HepG2 (cell line): ENCODE measurements around the gene DDX17. TPM values are rescaled to one million over a fixed set of nuclear protein-coding genes. Genes with fewer than 3 reads are reported as not detected.

ENCODE experiments used
- GABPB1 ChIP-seq: IDR thresholded peaks from 2 replicates; pipeline ENCODE4 v1.6.1; 2016; ENCODE audit warnings: mild to moderate bottlenecking, missing genetic modification reagents, moderate library complexity, missing compliant biosample characterization
- KLF6 ChIP-seq: IDR thresholded peaks from 2 replicates; pipeline ENCODE4 v1.8.0; 2016; ENCODE audit warnings: missing biosample characterization, missing genetic modification reagents
- MBNL3 ChIP-seq: fragments of 250-450 bp; sonication (Bioruptor Pico); conservative IDR thresholded peaks from 2 replicates; pipeline ENCODE4 v1.8.0; 2022; ENCODE audit warnings: mild to moderate bottlenecking, inconsistent platforms
- SALL2 ChIP-seq: sonication (generic); formaldehyde crosslinking; IDR thresholded peaks from 2 replicates; pipeline ENCODE4 v1.8.1; 2023; ENCODE audit warnings: mild to moderate bottlenecking, missing genetic modification reagents, inconsistent platforms
- TBX2 ChIP-seq: sonication (generic); formaldehyde crosslinking; IDR thresholded peaks from 2 replicates; pipeline ENCODE4 v1.5.0; 2020; ENCODE audit warnings: missing genetic modification reagents, mild to moderate bottlenecking, borderline replicate concordance
- ZKSCAN8 ChIP-seq: IDR thresholded peaks from 2 replicates; pipeline ENCODE4 v1.6.1; 2016; ENCODE audit warnings: borderline replicate concordance, missing genetic modification reagents, missing compliant biosample characterization
- ZNF124 ChIP-seq: sonication (generic); formaldehyde crosslinking; IDR thresholded peaks from 2 replicates; pipeline ENCODE4 v1.4.0; 2020; ENCODE audit warnings: missing genetic modification reagents
- ZNF775 ChIP-seq: sonication (generic); formaldehyde crosslinking; IDR thresholded peaks from 2 replicates; pipeline ENCODE4 v1.4.0; 2020; ENCODE audit warnings: missing genetic modification reagents, mild to moderate bottlenecking, moderate library complexity, borderline replicate concordance
- ZNF782 ChIP-seq: sonication (generic); formaldehyde crosslinking; IDR thresholded peaks from 2 replicates; pipeline ENCODE4 v1.4.0; 2020; ENCODE audit warnings: missing genetic modification reagents, mild to moderate bottlenecking, borderline replicate concordance
- polyA plus RNA-seq, 8 experiments: library from polyadenylated mRNA; depleted of rRNA in 3 of 8; stranded (reverse) in 7 of 8; unstranded in 1 of 8; fragments of >200 nt; fragmentation: Illumina TruSeq in 4 of 8; extraction: Trizol in 4 of 8; gene quantifications; 2 replicates each; pipeline versions ENCODE4 v1.2.1 to v1.2.3, GENCODE V29; 2011 to 2016; ENCODE audit warnings: low read depth in 4 of 8, missing spikeins in 1 of 8, mixed read lengths in 1 of 8; ENCODE audit not compliant: insufficient read depth in 1 of 8
- total RNA-seq, 5 experiments: library from RNA; depleted of rRNA; stranded (reverse); fragments of >200 nt; fragmentation: Illumina TruSeq; extraction: Trizol; gene quantifications; 2 replicates each; pipeline ENCODE4 v1.2.3, GENCODE V29; 2016; ENCODE audit warnings: low read depth in 1 of 5
- TF ChIP-seq, protein P1 (sequence below): sonication (generic); formaldehyde crosslinking; IDR thresholded peaks from 2 replicates; pipeline ENCODE4 v1.5.0; 2020; ENCODE audit warnings: mild to moderate bottlenecking, missing genetic modification reagents, borderline replicate concordance
- TF ChIP-seq, protein P2 (sequence below): sonication (generic); formaldehyde crosslinking; IDR thresholded peaks from 2 replicates; pipeline ENCODE4 v1.5.1; 2020; ENCODE audit warnings: mild to moderate bottlenecking, missing genetic modification reagents, moderate library complexity
- TF ChIP-seq, protein P3 (sequence below): sonication (generic); formaldehyde crosslinking; IDR thresholded peaks from 2 replicates; pipeline ENCODE4 v1.4.0; 2020; ENCODE audit warnings: mild to moderate bottlenecking, missing genetic modification reagents

The DDX17 gene
- total and polyA plus RNA-seq, 2 of the 13 experiments (the other 11 are each of a cell fraction or from before 2014, with no cell fraction given): 238 to 344 TPM

DNA sequence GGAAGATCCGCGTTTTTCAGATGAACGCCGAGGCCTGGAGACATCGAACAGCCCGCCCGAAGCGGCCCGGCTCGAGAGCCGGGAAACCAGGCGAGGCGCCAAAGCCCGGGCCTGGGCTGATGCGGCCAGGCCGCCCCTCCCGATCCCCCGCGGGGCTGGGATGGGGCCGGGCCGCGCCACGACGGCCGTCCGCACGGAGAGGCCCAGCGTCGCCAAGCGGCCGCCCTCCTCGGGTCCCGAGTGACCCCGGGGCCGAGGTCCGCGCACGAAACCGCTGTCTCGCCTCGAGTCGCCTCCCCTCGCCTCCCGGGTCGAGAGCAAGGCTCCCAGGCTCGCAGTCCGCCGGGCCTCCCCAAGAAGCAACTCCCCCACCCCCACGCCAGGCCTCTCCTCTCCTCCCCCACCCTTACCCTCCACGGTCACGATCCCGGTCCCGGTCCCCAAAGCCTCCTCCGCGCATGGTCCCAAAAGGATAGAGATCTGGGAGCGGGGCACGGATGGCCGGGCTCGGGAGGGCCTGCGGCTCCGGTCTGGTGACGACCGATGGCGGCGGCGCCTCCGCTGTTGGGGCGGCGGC lies 482 bp downstream of the DDX17 start (continued):
- TF ChIP-seq, protein P1, sequence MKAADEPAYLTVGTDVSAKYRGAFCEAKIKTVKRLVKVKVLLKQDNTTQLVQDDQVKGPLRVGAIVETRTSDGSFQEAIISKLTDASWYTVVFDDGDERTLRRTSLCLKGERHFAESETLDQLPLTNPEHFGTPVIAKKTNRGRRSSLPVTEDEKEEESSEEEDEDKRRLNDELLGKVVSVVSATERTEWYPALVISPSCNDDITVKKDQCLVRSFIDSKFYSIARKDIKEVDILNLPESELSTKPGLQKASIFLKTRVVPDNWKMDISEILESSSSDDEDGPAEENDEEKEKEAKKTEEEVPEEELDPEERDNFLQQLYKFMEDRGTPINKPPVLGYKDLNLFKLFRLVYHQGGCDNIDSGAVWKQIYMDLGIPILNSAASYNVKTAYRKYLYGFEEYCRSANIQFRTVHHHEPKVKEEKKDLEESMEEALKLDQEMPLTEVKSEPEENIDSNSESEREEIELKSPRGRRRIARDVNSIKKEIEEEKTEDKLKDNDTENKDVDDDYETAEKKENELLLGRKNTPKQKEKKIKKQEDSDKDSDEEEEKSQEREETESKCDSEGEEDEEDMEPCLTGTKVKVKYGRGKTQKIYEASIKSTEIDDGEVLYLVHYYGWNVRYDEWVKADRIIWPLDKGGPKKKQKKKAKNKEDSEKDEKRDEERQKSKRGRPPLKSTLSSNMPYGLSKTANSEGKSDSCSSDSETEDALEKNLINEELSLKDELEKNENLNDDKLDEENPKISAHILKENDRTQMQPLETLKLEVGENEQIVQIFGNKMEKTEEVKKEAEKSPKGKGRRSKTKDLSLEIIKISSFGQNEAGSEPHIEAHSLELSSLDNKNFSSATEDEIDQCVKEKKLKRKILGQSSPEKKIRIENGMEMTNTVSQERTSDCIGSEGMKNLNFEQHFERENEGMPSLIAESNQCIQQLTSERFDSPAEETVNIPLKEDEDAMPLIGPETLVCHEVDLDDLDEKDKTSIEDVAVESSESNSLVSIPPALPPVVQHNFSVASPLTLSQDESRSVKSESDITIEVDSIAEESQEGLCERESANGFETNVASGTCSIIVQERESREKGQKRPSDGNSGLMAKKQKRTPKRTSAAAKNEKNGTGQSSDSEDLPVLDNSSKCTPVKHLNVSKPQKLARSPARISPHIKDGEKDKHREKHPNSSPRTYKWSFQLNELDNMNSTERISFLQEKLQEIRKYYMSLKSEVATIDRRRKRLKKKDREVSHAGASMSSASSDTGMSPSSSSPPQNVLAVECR: 0 out of 2 replicates have a peak, but pooled peaks have one; percentile 1
- TF ChIP-seq, protein P2, sequence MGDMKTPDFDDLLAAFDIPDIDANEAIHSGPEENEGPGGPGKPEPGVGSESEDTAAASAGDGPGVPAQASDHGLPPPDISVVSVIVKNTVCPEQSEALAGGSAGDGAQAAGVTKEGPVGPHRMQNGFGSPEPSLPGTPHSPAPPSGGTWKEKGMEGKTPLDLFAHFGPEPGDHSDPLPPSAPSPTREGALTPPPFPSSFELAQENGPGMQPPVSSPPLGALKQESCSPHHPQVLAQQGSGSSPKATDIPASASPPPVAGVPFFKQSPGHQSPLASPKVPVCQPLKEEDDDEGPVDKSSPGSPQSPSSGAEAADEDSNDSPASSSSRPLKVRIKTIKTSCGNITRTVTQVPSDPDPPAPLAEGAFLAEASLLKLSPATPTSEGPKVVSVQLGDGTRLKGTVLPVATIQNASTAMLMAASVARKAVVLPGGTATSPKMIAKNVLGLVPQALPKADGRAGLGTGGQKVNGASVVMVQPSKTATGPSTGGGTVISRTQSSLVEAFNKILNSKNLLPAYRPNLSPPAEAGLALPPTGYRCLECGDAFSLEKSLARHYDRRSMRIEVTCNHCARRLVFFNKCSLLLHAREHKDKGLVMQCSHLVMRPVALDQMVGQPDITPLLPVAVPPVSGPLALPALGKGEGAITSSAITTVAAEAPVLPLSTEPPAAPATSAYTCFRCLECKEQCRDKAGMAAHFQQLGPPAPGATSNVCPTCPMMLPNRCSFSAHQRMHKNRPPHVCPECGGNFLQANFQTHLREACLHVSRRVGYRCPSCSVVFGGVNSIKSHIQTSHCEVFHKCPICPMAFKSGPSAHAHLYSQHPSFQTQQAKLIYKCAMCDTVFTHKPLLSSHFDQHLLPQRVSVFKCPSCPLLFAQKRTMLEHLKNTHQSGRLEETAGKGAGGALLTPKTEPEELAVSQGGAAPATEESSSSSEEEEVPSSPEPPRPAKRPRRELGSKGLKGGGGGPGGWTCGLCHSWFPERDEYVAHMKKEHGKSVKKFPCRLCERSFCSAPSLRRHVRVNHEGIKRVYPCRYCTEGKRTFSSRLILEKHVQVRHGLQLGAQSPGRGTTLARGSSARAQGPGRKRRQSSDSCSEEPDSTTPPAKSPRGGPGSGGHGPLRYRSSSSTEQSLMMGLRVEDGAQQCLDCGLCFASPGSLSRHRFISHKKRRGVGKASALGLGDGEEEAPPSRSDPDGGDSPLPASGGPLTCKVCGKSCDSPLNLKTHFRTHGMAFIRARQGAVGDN: peak; percentile 0
- TF ChIP-seq MBNL3 (CRISPR knock-in tag) (no peak), GABPB1 (CRISPR knock-in tag) (peak; percentile 61; the same call in 1 of the 2 replicates), TBX2 (CRISPR knock-in tag) (peak; percentile 19), ZNF782 (no peak; the same call in 1 of the 2 replicates), SALL2 (CRISPR knock-in tag) (0 out of 2 replicates have a peak, but pooled peaks have one; percentile 12), KLF6 (CRISPR knock-in tag) (peak; percentile 20; the same call in 1 of the 2 replicates), ZNF775 (CRISPR knock-in tag) (no peak), ZNF124 (no peak), ZKSCAN8 (CRISPR knock-in tag) (no peak)
- TF ChIP-seq, protein P3, sequence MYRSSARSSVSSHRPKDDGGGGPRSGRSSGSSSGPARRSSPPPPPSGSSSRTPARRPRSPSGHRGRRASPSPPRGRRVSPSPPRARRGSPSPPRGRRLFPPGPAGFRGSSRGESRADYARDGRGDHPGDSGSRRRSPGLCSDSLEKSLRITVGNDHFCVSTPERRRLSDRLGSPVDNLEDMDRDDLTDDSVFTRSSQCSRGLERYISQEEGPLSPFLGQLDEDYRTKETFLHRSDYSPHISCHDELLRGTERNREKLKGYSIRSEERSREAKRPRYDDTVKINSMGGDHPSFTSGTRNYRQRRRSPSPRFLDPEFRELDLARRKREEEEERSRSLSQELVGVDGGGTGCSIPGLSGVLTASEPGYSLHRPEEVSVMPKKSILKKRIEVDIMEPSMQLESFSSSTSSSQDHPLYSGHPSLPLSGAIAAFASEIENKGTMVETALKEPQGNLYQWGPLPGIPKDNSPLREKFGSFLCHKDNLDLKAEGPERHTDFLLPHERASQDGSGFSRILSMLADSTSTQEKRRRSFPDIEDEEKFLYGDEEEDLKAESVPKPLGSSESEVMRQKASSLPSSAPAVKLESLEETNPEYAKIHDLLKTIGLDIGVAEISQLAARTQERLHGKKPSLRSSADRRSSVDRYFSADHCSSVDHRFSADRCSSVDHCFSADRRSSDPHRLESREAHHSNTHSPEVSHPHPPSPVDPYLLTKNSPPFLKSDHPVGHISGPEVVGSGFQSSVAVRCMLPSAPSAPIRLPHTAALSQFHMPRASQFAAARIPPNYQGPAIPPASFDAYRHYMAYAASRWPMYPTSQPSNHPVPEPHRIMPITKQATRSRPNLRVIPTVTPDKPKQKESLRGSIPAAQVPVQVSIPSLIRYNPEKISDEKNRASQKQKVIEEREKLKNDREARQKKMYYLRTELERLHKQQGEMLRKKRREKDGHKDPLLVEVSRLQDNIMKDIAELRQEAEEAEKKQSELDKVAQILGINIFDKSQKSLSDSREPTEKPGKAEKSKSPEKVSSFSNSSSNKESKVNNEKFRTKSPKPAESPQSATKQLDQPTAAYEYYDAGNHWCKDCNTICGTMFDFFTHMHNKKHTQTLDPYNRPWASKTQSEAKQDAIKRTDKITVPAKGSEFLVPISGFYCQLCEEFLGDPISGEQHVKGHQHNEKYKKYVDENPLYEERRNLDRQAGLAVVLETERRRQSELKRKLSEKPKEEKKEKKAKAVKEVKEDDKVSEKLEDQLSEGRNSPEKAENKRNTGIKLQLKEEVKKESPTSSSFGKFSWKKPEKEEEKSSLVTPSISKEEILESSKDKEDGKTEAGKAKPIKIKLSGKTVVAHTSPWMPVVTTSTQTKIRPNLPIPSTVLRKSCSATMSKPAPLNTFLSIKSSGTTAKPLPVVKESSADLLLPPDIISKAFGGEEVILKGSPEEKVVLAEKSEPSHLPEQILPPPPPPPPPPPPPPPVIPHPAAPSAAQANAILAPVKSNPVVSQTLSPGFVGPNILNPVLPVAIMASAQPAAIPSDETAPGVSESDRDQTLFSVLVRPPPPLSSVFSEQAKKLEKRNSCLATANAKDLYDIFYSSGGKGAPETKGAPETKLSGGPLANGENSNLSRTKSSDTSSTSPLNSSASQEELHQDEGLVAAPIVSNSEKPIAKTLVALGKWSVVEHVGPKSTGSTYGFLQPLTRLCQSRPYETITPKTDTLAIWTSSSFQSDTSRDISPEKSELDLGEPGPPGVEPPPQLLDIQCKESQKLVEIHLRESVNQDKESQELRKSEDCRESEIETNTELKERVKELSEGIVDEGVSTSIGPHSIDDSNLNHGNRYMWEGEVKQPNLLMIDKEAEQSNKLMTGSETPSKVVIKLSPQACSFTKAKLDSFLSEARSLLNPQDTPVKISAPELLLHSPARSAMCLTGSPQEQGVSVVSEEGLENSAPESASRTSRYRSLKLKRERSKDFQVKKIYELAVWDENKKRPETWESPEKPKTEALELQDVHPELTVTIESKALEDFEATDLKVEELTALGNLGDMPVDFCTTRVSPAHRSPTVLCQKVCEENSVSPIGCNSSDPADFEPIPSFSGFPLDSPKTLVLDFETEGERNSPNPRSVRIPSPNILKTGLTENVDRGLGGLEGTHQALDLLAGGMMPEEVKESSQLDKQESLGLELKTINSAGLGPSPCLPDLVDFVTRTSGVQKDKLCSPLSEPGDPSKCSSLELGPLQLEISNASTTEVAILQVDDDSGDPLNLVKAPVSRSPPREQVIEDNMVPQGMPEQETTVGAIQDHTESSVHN (CRISPR knock-in tag): no peak
